Measurements from ENCODE around the gene IFITM5. TPM values are rescaled to one million over a fixed set of nuclear protein-coding genes. Genes with fewer than 3 reads are reported as not detected.

Gene IFITM5
- total and polyA plus RNA-seq, 9 of the 15 experiments (the other 6 are each of a cell fraction or from before 2014, with no cell fraction given) = 0.19 TPM; not detected in 8

DNA sequence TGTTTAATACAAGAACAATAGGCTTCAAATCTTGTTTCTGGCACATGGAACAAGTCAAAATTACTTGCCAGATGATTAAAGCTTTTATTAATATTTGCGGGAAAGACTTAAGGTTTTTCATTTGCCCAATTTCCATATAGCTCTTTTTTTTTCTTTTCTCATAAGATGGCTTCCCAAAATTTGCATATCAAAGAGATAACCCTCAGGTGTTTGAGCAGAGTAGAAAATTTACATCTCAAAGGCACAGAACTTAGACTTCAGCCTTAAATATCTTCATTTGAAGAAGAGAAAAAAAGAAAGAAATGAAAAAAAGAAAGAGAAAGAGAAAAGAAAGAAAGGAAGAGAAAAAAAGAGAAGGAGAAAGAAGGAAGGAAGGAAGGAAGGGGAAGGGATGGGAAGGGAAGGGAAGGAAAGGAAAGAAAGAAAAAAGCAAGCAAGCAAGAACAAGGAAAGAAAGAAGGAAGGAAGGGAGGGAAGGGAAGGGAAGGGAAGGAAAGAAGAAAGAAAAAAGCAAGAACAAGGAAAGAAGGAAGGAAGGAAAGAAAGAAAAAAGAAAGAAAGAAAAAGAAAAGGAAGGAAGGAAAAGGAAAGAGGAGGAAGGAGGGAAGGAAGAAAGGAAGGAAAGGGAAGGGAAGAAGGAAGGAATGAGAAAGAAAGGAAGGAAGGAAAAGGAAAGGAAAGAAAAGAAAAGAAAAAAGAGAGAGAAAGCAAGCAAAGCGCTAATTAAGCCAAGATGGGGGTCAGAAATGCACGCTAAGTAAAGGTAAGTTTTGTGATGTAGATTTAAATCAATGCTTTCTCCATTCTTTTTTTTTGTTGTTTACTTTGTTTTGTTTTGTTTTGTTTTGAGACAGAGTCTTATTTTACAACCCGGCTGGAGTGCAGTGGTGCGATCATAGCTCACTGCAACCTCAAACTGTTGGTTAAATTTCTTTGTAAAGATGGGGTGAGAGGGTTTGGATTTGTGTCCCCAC is 41.5 kb upstream of the IFITM5 start (continued):
- TF ChIP-seq, protein P1, sequence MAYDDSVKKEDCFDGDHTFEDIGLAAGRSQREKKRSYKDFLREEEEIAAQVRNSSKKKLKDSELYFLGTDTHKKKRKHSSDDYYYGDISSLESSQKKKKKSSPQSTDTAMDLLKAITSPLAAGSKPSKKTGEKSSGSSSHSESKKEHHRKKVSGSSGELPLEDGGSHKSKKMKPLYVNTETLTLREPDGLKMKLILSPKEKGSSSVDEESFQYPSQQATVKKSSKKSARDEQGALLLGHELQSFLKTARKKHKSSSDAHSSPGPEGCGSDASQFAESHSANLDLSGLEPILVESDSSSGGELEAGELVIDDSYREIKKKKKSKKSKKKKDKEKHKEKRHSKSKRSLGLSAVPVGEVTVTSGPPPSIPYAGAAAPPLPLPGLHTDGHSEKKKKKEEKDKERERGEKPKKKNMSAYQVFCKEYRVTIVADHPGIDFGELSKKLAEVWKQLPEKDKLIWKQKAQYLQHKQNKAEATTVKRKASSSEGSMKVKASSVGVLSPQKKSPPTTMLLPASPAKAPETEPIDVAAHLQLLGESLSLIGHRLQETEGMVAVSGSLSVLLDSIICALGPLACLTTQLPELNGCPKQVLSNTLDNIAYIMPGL (CRISPR knock-in tag; IDR thresholded peaks at IDR 0.05) = no peak
- TF ChIP-seq GATAD2A (IDR thresholded peaks at IDR 0.05) (peak; percentile 9; the same call in 1 of the 2 replicates), NFYB (IDR thresholded peaks at IDR 0.05; ENCODE audit: extremely low read depth, insufficient read length) (no peak), FOXK1 (CRISPR knock-in tag; IDR thresholded peaks at IDR 0.05; ENCODE audit: borderline replicate concordance) (no peak), FUS (optimal IDR thresholded peaks at IDR 0.05; ENCODE audit: low read depth, low read length) (no peak), TGIF2 (CRISPR knock-in tag; IDR thresholded peaks at IDR 0.05) (no peak), FOXK2 (conservative IDR thresholded peaks at IDR 0.05 in 1 of 2, IDR thresholded peaks at IDR 0.05 in 1 of 2; ENCODE audit: low read depth in 2 of 2) (no peak), ZZZ3 (IDR thresholded peaks at IDR 0.05) (peak; percentile 31; the same call in 1 of the 2 replicates), SRSF3 (IDR thresholded peaks at IDR 0.05; ENCODE audit: insufficient read depth, low read length) (no peak), NFRKB (IDR thresholded peaks at IDR 0.05; ENCODE audit: low read depth) (peak; percentile 26; the same call in 1 of the 2 replicates), ZNF146 (CRISPR knock-in tag; IDR thresholded peaks at IDR 0.05; ENCODE audit: unreplicated experiment) (no peak), ZNF253 (CRISPR knock-in tag; conservative IDR thresholded peaks at IDR 0.05) (no peak), MYNN (IDR thresholded peaks at IDR 0.05) (no peak), MYNN (CRISPR knock-in tag; IDR thresholded peaks at IDR 0.05) (no peak), BCOR (IDR thresholded peaks at IDR 0.05) (peak; percentile 39; the same call in 1 of the 2 replicates), ZNF263 (CRISPR knock-in tag; IDR thresholded peaks at IDR 0.05; ENCODE audit: borderline replicate concordance) (no peak), PCBP1 (IDR thresholded peaks at IDR 0.05; ENCODE audit: low read depth, low read length, poor library complexity, severe bottlenecking) (no peak), ZFP1 (CRISPR knock-in tag; IDR thresholded peaks at IDR 0.05) (no peak), MTA1 (IDR thresholded peaks at IDR 0.05; ENCODE audit: borderline replicate concordance) (peak; percentile 86)
- TF ChIP-seq, protein P2, sequence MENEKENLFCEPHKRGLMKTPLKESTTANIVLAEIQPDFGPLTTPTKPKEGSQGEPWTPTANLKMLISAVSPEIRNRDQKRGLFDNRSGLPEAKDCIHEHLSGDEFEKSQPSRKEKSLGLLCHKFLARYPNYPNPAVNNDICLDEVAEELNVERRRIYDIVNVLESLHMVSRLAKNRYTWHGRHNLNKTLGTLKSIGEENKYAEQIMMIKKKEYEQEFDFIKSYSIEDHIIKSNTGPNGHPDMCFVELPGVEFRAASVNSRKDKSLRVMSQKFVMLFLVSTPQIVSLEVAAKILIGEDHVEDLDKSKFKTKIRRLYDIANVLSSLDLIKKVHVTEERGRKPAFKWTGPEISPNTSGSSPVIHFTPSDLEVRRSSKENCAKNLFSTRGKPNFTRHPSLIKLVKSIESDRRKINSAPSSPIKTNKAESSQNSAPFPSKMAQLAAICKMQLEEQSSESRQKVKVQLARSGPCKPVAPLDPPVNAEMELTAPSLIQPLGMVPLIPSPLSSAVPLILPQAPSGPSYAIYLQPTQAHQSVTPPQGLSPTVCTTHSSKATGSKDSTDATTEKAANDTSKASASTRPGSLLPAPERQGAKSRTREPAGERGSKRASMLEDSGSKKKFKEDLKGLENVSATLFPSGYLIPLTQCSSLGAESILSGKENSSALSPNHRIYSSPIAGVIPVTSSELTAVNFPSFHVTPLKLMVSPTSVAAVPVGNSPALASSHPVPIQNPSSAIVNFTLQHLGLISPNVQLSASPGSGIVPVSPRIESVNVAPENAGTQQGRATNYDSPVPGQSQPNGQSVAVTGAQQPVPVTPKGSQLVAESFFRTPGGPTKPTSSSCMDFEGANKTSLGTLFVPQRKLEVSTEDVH (IDR thresholded peaks at IDR 0.05; ENCODE audit: low read depth, partially characterized antibody) = no peak
- TF ChIP-seq, protein P3, sequence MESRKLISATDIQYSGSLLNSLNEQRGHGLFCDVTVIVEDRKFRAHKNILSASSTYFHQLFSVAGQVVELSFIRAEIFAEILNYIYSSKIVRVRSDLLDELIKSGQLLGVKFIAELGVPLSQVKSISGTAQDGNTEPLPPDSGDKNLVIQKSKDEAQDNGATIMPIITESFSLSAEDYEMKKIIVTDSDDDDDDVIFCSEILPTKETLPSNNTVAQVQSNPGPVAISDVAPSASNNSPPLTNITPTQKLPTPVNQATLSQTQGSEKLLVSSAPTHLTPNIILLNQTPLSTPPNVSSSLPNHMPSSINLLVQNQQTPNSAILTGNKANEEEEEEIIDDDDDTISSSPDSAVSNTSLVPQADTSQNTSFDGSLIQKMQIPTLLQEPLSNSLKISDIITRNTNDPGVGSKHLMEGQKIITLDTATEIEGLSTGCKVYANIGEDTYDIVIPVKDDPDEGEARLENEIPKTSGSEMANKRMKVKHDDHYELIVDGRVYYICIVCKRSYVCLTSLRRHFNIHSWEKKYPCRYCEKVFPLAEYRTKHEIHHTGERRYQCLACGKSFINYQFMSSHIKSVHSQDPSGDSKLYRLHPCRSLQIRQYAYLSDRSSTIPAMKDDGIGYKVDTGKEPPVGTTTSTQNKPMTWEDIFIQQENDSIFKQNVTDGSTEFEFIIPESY (CRISPR knock-in tag; IDR thresholded peaks at IDR 0.05) = no peak

Measured in K562 (cell line).